Endothelial cell of umbilical vein (primary cell): ENCODE measurements around the gene FGD3. TPM values are rescaled to one million over a fixed set of nuclear protein-coding genes. Genes with fewer than 3 reads are reported as not detected.

Experiments used
- BruUV-seq: library from RNA; stranded (reverse); fragments of 400-500 nt; replicated peaks from 2 replicates; lab custom pipeline; 2021; lab: Mats Ljungman, UMichigan
- CTCF ChIA-PET: fragments of 300-600, 350-600 bp; sonication (Branson Sonifier 250); formaldehyde crosslinking; loops from one replicate; lab custom pipeline; 2021; ENCODE audit warnings: antibody characterized with exemption, inconsistent platforms; lab: Charles Lee
- POLR2A ChIA-PET: fragments of 300-600, 350-600 bp; sonication (Branson Sonifier 250); formaldehyde crosslinking; loops from one replicate; lab custom pipeline; 2021; ENCODE audit warnings: antibody characterized with exemption, inconsistent platforms; lab: Charles Lee
- DNase-seq: peaks from one replicate; pipeline ENCODE4 v3.0.0-alpha.2; 2011; ENCODE audit warnings: low read depth, low spot score
- FAIRE-seq: peaks from 2 replicates; lab custom pipeline; 2011; peaks lifted over from hg19 to GRCh38; lab: Jason Lieb, UNC
- H2AFZ ChIP-seq: 2 replicates; pipeline ENCODE4 v1.6.0; 2012; ENCODE audit warnings: low read depth, low read length, control low read depth, inconsistent platforms
- H3K27ac ChIP-seq: 2 replicates; pipeline ENCODE4 v1.5.1; 2011; ENCODE audit warnings: low read depth, mild to moderate bottlenecking, control low read depth, low read length, moderate library complexity; ENCODE audit not compliant: insufficient read depth
- H3K27me3 ChIP-seq, 2 experiments: 2 replicates each; pipeline versions ENCODE4 v1.6.0 to v1.6.1; 2011; ENCODE audit warnings: low read length in 2 of 2, mixed read lengths in 1 of 2; ENCODE audit not compliant: control insufficient read depth in 2 of 2, insufficient read depth in 2 of 2
- H3K36me3 ChIP-seq, 2 experiments: 2 replicates in 1 of 2; 3 replicates in 1 of 2; pipeline ENCODE4 v1.5.1; 2011; ENCODE audit warnings: low read length in 2 of 2, mild to moderate bottlenecking in 1 of 2, moderate library complexity in 1 of 2; ENCODE audit not compliant: control insufficient read depth in 2 of 2, insufficient read depth in 2 of 2; ENCODE audit errors: extremely low read depth in 1 of 2
- H3K4me1 ChIP-seq: 3 replicates; pipeline ENCODE4 v1.5.1; 2011; ENCODE audit warnings: mild to moderate bottlenecking, low read length; ENCODE audit not compliant: control insufficient read depth, insufficient read depth; ENCODE audit errors: extremely low read depth
- H3K4me2 ChIP-seq: 2 replicates; pipeline ENCODE4 v1.6.1; 2011; ENCODE audit warnings: low read length, control low read depth, mixed read lengths; ENCODE audit not compliant: insufficient read depth
- H3K4me3 ChIP-seq, 3 experiments: fragments of 200-600 bp in 1 of 3; sonication (generic), shearing (Covaris generic) in 1 of 3; replicated peaks in 1 of 3; 2 replicates each; pipeline ENCODE4 v1.5.1; 2011 to 2016; ENCODE audit warnings: control low read depth in 3 of 3, low read length in 3 of 3, mild to moderate bottlenecking in 2 of 3, inconsistent platforms in 1 of 3, low read depth in 1 of 3, moderate library complexity in 1 of 3; ENCODE audit not compliant: insufficient read depth in 1 of 3
- H3K79me2 ChIP-seq: 2 replicates; pipeline ENCODE4 v1.6.0; 2012; ENCODE audit warnings: low read length, inconsistent platforms; ENCODE audit not compliant: control insufficient read depth, insufficient read depth
- H3K9ac ChIP-seq: replicated peaks from 2 replicates; pipeline ENCODE3; 2011; ENCODE audit warnings: low read length, control low read depth; ENCODE audit not compliant: insufficient read depth; ENCODE audit errors: extremely low read depth
- H3K9me1 ChIP-seq: replicated peaks from 3 replicates; pipeline ENCODE4 v1.6.0; 2011; ENCODE audit warnings: mild to moderate bottlenecking, low read length; ENCODE audit not compliant: control insufficient read depth, insufficient read depth; ENCODE audit errors: extremely low read depth
- H3K9me3 ChIP-seq: replicated peaks from 2 replicates; pipeline ENCODE4 v1.5.1; 2012; ENCODE audit warnings: low read length, inconsistent platforms; ENCODE audit not compliant: control insufficient read depth, insufficient read depth
- H4K20me1 ChIP-seq: replicated peaks from 2 replicates; pipeline ENCODE3; 2011; ENCODE audit warnings: mild to moderate bottlenecking, low read length; ENCODE audit not compliant: control insufficient read depth, insufficient read depth; ENCODE audit errors: extremely low read depth
- CTCF ChIP-seq, 2 donors: IDR thresholded peaks; 1 replicate in 1 of 2; 2 replicates in 1 of 2; pipeline ENCODE4 v1.5.1; 2011; ENCODE audit warnings: low read length in 2 of 2, mild to moderate bottlenecking in 2 of 2, moderate library complexity in 2 of 2, control low read depth in 1 of 2, inconsistent platforms in 1 of 2, low read depth in 1 of 2; ENCODE audit not compliant: insufficient read depth in 1 of 2; ENCODE audit errors: extremely low read depth in 1 of 2
- EZH2 ChIP-seq: IDR thresholded peaks from 2 replicates; pipeline ENCODE4 v1.6.1; 2012; ENCODE audit warnings: borderline replicate concordance, low read depth, mild to moderate bottlenecking, moderate library complexity, low read length, inconsistent platforms; ENCODE audit not compliant: severe bottlenecking
- FOS ChIP-seq: IDR thresholded peaks from 2 replicates; pipeline ENCODE4 v1.6.1; 2011; ENCODE audit warnings: mild to moderate bottlenecking, low read length, moderate library complexity, borderline replicate concordance; ENCODE audit not compliant: insufficient read depth
- GATA2 ChIP-seq: IDR thresholded peaks from 2 replicates; pipeline ENCODE4 v1.7.0; 2011; ENCODE audit warnings: low read depth, mild to moderate bottlenecking, moderate library complexity, mixed read lengths, low read length; ENCODE audit not compliant: insufficient read length, insufficient read depth
- JUN ChIP-seq: IDR thresholded peaks from 2 replicates; pipeline ENCODE4 v1.6.1; 2011; ENCODE audit warnings: borderline replicate concordance, low read depth; ENCODE audit not compliant: insufficient read length, insufficient read depth
- MAX ChIP-seq: IDR thresholded peaks from 2 replicates; pipeline ENCODE4 v1.6.1; 2011; ENCODE audit not compliant: insufficient read depth, insufficient read length
- MYC ChIP-seq: IDR thresholded peaks from one replicate; pipeline ENCODE4 v1.6.1; 2011; ENCODE audit warnings: mild to moderate bottlenecking, low read depth, low read length
- POLR2A ChIP-seq: IDR thresholded peaks from 2 replicates; pipeline ENCODE4 v1.6.1; 2012; ENCODE audit warnings: low read depth, mild to moderate bottlenecking, control low read depth, low read length
- POLR2AphosphoS5 ChIP-seq: IDR thresholded peaks from 2 replicates; pipeline ENCODE4 v1.6.1; 2012; ENCODE audit warnings: low read depth, mild to moderate bottlenecking, control low read depth, low read length, moderate library complexity; ENCODE audit not compliant: insufficient read depth
- dilution Hi-C: fragments of 300-500 bp; cut with MboI; formaldehyde crosslinking; loops from one replicate; pipeline ENCODE4 v1.15.0; 2019; ENCODE audit warnings: low sequenced_read_pairs; ENCODE audit not compliant: extremely low pct_ligation_motif_present
- intact Hi-C: fragments of 100-400 bp; cut with micrococcal nuclease; formaldehyde crosslinking; loops from one replicate; pipeline ENCODE4 v1.10.0; 2022
- polyA plus RNA-seq, 4 experiments: library from polyadenylated mRNA; depleted of rRNA in 3 of 4; stranded (reverse) in 3 of 4; unstranded in 1 of 4; fragments of >200 nt; gene quantifications; 2 replicates each; pipeline versions ENCODE4 v1.2.1 to v1.2.3, GENCODE V29; 2011 to 2012; ENCODE audit warnings: missing spikeins in 1 of 4
- total RNA-seq: library from RNA; stranded (reverse); gene quantifications from 2 replicates; pipeline ENCODE4 v1.2.3, GENCODE V29; 2021

Gene FGD3
- total and polyA plus RNA-seq, 2 donors (not counting 3 experiments of a cell fraction or from before 2014, with no cell fraction given) = not detected

DNA sequence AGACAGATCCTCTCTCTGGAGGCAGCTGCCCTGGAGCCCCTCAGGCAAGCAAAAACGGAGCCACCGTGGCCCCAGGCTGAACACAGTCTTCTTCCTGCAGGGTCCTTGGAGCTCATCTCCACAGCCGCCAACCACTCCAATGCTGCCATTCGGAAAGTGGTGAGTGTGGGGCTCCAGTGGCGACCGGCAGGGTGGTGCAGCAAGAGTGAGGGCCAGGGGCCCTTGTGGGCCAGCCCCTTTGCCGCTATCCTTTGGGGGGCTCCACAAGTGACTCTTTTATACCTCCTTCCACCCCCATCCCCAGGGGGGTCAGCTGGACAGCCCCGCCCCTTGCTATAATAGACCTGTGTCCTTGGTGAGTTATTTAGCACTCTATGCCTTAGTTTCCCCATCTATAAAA lies 63.8 kb downstream of the FGD3 start:
- no peaks in the 10 kb centered on the region for H3K27me3 ChIP-seq
- no peak for TF ChIP-seq EZH2
- no peak for TF ChIP-seq CTCF (IDR thresholded peaks at IDR 0.05; ENCODE audit: extremely low read depth in 1 of 2, insufficient read depth in 1 of 2, low read depth in 1 of 2, low read length in 2 of 2)
- TF ChIP-seq MAX = no peak
- no peak for TF ChIP-seq JUN
- no peak for TF ChIP-seq GATA2
- no peak for TF ChIP-seq POLR2AphosphoS5
- no peak for TF ChIP-seq FOS
- no peak for TF ChIP-seq MYC
- no peak for TF ChIP-seq POLR2A
- H2AFZ ChIP-seq = no peak overlapping the region
- POLR2A ChIA-PET = no interaction called here
- FAIRE-seq (no peak), DNase-seq (no peak)
- H3K9me1 ChIP-seq = no peaks in the 10 kb centered on the region
- CTCF ChIA-PET = no interaction called here
- H4K20me1 ChIP-seq = no peaks in the 10 kb centered on the region
- H3K4me2 ChIP-seq = no peak overlapping the region
- H3K4me3 ChIP-seq = no peak overlapping the region
- H3K9ac ChIP-seq = no peak overlapping the region
- intact Hi-C loops (no loop called here), dilution Hi-C loops (no loop called here)
- H3K27ac ChIP-seq = no peak overlapping the region
- H3K9me3 ChIP-seq = no peaks in the 10 kb centered on the region
- no peaks in the 10 kb centered on the region for H3K4me1 ChIP-seq
- H3K79me2 ChIP-seq = no peaks in the 10 kb centered on the region
- no peaks in the 10 kb centered on the region for H3K36me3 ChIP-seq
- BruUV-seq = no TSS peak
